HG03139 (cell line): Measurements from ENCODE around the gene LAP3.
A peak's percentile ranks its signal among the peaks of the same experiment; 100 is the strongest.
"Not testable (repeated sequence)": the region's sequence is repeated elsewhere in the genome, so short reads cannot be mapped to it uniquely, and the experiment has no call there.

ENCODE experiments used
- ATAC-seq: cut with Tn5 transposase; IDR thresholded peaks from one replicate; pipeline ENCODE4 v1.9.1; 2021; ENCODE audit not compliant: unreplicated experiment

The LAP3 gene

GRCh38 chr4:17576932-17577664 is at the start of gene LAP3:
LAP3 (plus strand) TSS chr4:17577198; CDS start chr4:17577466, 268 bp downstream.
- ATAC-seq = peak; percentile 78

GRCh38 chr4:17528551-17529165 is 48.3 kb upstream of the LAP3 start:
- ATAC-seq = no peak

GRCh38 chr4:17531538-17532285 is 45.3 kb upstream of the LAP3 start:
- no peak for ATAC-seq

- no peak for ATAC-seq
Observed at GRCh38 chr4:17534705-17535104, 42.3 kb upstream of the LAP3 start.

- no peak for ATAC-seq
Observed at GRCh38 chr4:17535242-17535641, 41.8 kb upstream of the LAP3 start.

- no peak for ATAC-seq
Observed at GRCh38 chr4:17535906-17536305, 41.1 kb upstream of the LAP3 start.

GRCh38 chr4:17537060-17537459 is 39.9 kb upstream of the LAP3 start:
- ATAC-seq = not testable (repeated sequence)

- ATAC-seq = no peak
Observed at GRCh38 chr4:17544205-17544604, 32.8 kb upstream of the LAP3 start.

- ATAC-seq = no peak
Observed at GRCh38 chr4:17544831-17545234, 32.2 kb upstream of the LAP3 start.

GRCh38 chr4:17545374-17546140 is 31.4 kb upstream of the LAP3 start:
- no peak for ATAC-seq

GRCh38 chr4:17546222-17546621 is 30.8 kb upstream of the LAP3 start:
- ATAC-seq = no peak

GRCh38 chr4:17546678-17547077 is 30.3 kb upstream of the LAP3 start:
- no peak for ATAC-seq

GRCh38 chr4:17550549-17550948 is 26.4 kb upstream of the LAP3 start:
- ATAC-seq = no peak

- ATAC-seq = no peak
Observed at GRCh38 chr4:17552427-17552826, 24.6 kb upstream of the LAP3 start.

GRCh38 chr4:17554568-17554967 is 22.4 kb upstream of the LAP3 start:
- no peak for ATAC-seq

GRCh38 chr4:17556498-17556897 is 20.5 kb upstream of the LAP3 start:
- no peak for ATAC-seq

GRCh38 chr4:17557880-17558279 is 19.1 kb upstream of the LAP3 start:
- ATAC-seq = no peak

GRCh38 chr4:17558941-17559708 is 17.9 kb upstream of the LAP3 start:
- no peak for ATAC-seq

GRCh38 chr4:17559709-17560048 is 17.3 kb upstream of the LAP3 start:
- no peak for ATAC-seq

- no peak for ATAC-seq
Observed at GRCh38 chr4:17560065-17560673, 16.8 kb upstream of the LAP3 start.
